ENCODE measurements around the gene FAM219A.
"Not testable (repeated sequence)": the region's sequence is repeated elsewhere in the genome, so short reads cannot be mapped to it uniquely, and the experiment has no call there.

Gene FAM219A

GRCh38 chr9:34363619-34364351 lies 94.6 kb downstream of the FAM219A start:
- in situ Hi-C loops (cut with MboI; ENCODE audit: low sequenced_read_pairs) = no loop called here

GRCh38 chr9:34362614-34363214 lies 95.7 kb downstream of the FAM219A start:
- in situ Hi-C loops (cut with MboI; ENCODE audit: low sequenced_read_pairs) = no loop called here

- in situ Hi-C loops (cut with MboI; ENCODE audit: low sequenced_read_pairs) = not testable (repeated sequence)
These were observed 105.4 kb downstream of the FAM219A start for GRCh38 chr9:34352957-34353356.

- in situ Hi-C loops (cut with MboI; ENCODE audit: low sequenced_read_pairs) = not testable (repeated sequence)
These were observed 106.2 kb downstream of the FAM219A start for GRCh38 chr9:34352122-34352652.

- in situ Hi-C loops (cut with MboI; ENCODE audit: low sequenced_read_pairs) = no loop called here
These were observed 109.0 kb downstream of the FAM219A start for GRCh38 chr9:34349324-34349723.

All from HL-60/S4 (cell line).